Natural killer cell (primary cell): Measurements from ENCODE around the gene G2E3. TPM values are rescaled to one million over a fixed set of nuclear protein-coding genes. Genes with fewer than 3 reads are reported as not detected.
"Not testable (repeated sequence)": the region's sequence is repeated elsewhere in the genome, so short reads cannot be mapped to it uniquely, and the experiment has no call there.

Experiments
- ATAC-seq, 3 donors: fragments of 150-1000 bp in 2 of 3; fragments of 200-7000 bp in 1 of 3; cut with Tn5 transposase; 1 replicate in 1 of 3; 2 replicates in 2 of 3; pipeline ENCODE4 v1.10.0; 2021; ENCODE audit warnings: mild to moderate bottlenecking in 2 of 3, moderate library complexity in 2 of 3
- DNase-seq, 2 donors: peaks; one replicate each; pipeline versions ENCODE4 v3.0.0 to v3.0.0-alpha.2; 2013 to 2021; ENCODE audit warnings: mixed read lengths in 1 of 2
- H3K27ac ChIP-seq: one replicate; pipeline ENCODE4 v1.5.1; 2013; ENCODE audit warnings: mild to moderate bottlenecking, low read length
- H3K27me3 ChIP-seq: one replicate; pipeline ENCODE4 v1.6.1; 2013; ENCODE audit warnings: low read length; ENCODE audit not compliant: control insufficient read depth, insufficient read depth
- H3K36me3 ChIP-seq: one replicate; pipeline ENCODE4 v1.6.1; 2013; ENCODE audit warnings: low read length; ENCODE audit not compliant: control insufficient read depth, insufficient read depth
- H3K4me1 ChIP-seq: one replicate; pipeline ENCODE4 v1.6.1; 2013; ENCODE audit warnings: low read length; ENCODE audit not compliant: control insufficient read depth, insufficient read depth
- H3K4me3 ChIP-seq: one replicate; pipeline ENCODE4 v1.5.1; 2013; ENCODE audit warnings: low read length
- H3K9me3 ChIP-seq: one replicate; pipeline ENCODE4 v1.6.1; 2013; ENCODE audit warnings: low read length; ENCODE audit not compliant: control insufficient read depth, insufficient read depth
- H3K27ac Mint-ChIP-seq, 2 donors: one replicate each; pipeline ENCODE4 v1.8.0; 2022; ENCODE audit warnings: mild to moderate bottlenecking in 2 of 2, mixed read lengths in 2 of 2, moderate library complexity in 1 of 2
- H3K27me3 Mint-ChIP-seq, 2 donors: one replicate each; pipeline ENCODE4 v1.8.0; 2022; ENCODE audit warnings: low read depth in 2 of 2, mixed read lengths in 2 of 2
- H3K36me3 Mint-ChIP-seq: one replicate; pipeline ENCODE4 v1.8.0; 2022; ENCODE audit warnings: mixed read lengths
- H3K4me1 Mint-ChIP-seq, 2 donors: one replicate each; pipeline ENCODE4 v1.8.0; 2022; ENCODE audit warnings: mixed read lengths in 2 of 2
- H3K4me3 Mint-ChIP-seq: one replicate; pipeline ENCODE4 v1.8.0; 2022; ENCODE audit warnings: mild to moderate bottlenecking, moderate library complexity, mixed read lengths
- H3K9me3 Mint-ChIP-seq, 2 donors: one replicate each; pipeline ENCODE4 v1.8.0; 2022; ENCODE audit warnings: mixed read lengths in 2 of 2
- WGBS: methylation state at CpG from one replicate; pipeline ENCODE4 v1.1.7; 2013; ENCODE audit warnings: missing lambda C conversion rate; ENCODE audit not compliant: insufficient coverage; 5-methylcytosine and 5-hydroxymethylcytosine counted together
- intact Hi-C: fragments of 100-400 bp; cut with micrococcal nuclease; formaldehyde crosslinking; loops from one replicate; pipeline ENCODE4 v1.14.2; 2022
- total RNA-seq, 4 donors: library from RNA; stranded (reverse); fragments of 120-200 nt in 1 of 4; gene quantifications; one replicate each; pipeline versions ENCODE4 v1.2.3 to v1.2.4, GENCODE V29; 2013 to 2022
- TF ChIP-seq, protein P1 (sequence below): fragments of 200-600 bp; IDR thresholded peaks from one replicate; pipeline ENCODE4 v1.8.0; 2022; ENCODE audit warnings: antibody characterized with exemption

Gene G2E3
- total RNA-seq, 3 donors from 2014 or later (not counting 1 experiment from before 2014, with no cell fraction given) = 28.7 to 47.1 (median 33.4) TPM

DNA sequence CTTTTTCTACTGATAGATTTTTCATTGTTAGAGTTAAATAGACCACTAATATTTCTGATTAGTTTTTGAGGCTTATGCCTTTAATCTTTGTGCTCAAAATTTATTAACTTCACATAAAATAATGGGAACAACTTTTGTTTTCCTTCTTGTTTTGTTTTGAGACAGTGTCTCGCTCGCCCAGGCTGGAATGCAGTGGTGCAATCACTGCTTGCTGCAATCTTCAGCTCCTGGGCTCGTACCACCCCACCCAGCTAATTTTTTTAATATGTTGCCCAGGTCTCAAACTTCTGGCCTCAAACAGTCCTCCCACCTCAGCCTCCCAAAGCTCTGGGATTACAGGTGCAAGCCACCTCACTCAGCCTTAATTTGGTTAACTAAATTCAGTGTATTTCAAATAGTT lies 80.0 kb downstream of the G2E3 start:
- Histone ChIP-seq H3K4me3 (no peak overlapping the region), H3K9me3 (no peaks in the 10 kb centered on the region), H3K27ac (no peak overlapping the region), H3K4me1 (no peaks in the 10 kb centered on the region), H3K27me3 (no peaks in the 10 kb centered on the region), H3K36me3 (peaks cover 54% of the 10 kb centered on the region)
- H3K27ac Mint-ChIP-seq = no peak overlapping the region
- 92% methylated on average over 3 of the region's 3 CpGs for WGBS
- H3K36me3 Mint-ChIP-seq = peaks cover 2% of the 10 kb centered on the region
- H3K27me3 Mint-ChIP-seq = no peaks in the 10 kb centered on the region
- TF ChIP-seq, protein P1, sequence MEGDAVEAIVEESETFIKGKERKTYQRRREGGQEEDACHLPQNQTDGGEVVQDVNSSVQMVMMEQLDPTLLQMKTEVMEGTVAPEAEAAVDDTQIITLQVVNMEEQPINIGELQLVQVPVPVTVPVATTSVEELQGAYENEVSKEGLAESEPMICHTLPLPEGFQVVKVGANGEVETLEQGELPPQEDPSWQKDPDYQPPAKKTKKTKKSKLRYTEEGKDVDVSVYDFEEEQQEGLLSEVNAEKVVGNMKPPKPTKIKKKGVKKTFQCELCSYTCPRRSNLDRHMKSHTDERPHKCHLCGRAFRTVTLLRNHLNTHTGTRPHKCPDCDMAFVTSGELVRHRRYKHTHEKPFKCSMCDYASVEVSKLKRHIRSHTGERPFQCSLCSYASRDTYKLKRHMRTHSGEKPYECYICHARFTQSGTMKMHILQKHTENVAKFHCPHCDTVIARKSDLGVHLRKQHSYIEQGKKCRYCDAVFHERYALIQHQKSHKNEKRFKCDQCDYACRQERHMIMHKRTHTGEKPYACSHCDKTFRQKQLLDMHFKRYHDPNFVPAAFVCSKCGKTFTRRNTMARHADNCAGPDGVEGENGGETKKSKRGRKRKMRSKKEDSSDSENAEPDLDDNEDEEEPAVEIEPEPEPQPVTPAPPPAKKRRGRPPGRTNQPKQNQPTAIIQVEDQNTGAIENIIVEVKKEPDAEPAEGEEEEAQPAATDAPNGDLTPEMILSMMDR = no peak
- peaks cover 0 to 5% of the 10 kb centered on the region in 2 donors for H3K4me1 Mint-ChIP-seq
- H3K9me3 Mint-ChIP-seq = no peaks in the 10 kb centered on the region
- ATAC-seq (no peak), DNase-seq (no peak)
- no peak overlapping the region for H3K4me3 Mint-ChIP-seq
- intact Hi-C loops = no loop called here

DNA sequence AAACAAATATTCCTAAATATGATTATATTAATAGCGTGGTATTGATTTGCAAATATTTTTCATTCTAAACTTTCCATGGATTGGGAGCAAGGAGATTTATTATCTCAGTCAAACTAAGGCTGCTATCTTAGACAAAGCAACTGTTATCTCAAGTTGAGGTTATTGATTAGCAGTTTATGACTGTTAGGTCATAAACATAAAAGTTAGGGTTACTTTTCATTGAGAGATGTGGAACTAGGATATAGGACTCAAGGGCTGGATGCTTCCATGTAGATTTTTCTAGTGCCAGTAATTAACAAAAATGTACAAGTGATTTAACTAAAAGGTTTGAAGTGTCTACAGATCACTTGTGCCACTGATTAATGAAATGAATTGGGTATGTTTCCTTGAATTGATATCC lies 82.2 kb downstream of the G2E3 start:
- no peaks in the 10 kb centered on the region for H3K4me1 ChIP-seq
- DNase-seq (no peak), ATAC-seq (no peak)
- H3K4me3 ChIP-seq = no peak overlapping the region
- peaks cover 52% of the 10 kb centered on the region for H3K36me3 ChIP-seq
- TF ChIP-seq, protein P1 = no peak
- H3K4me1 Mint-ChIP-seq = peaks cover 10% of the 10 kb centered on the region in 2 donors
- no peaks in the 10 kb centered on the region for H3K27me3 ChIP-seq
- no CpG with 5 or more reads among the region's 1 CpG for WGBS
- no peak overlapping the region for H3K27ac ChIP-seq
- H3K4me3 Mint-ChIP-seq = no peak overlapping the region
- H3K9me3 Mint-ChIP-seq = peaks cover 0 to 4% of the 10 kb centered on the region in 2 donors
- peaks cover 25% of the 10 kb centered on the region for H3K36me3 Mint-ChIP-seq
- H3K9me3 ChIP-seq = no peaks in the 10 kb centered on the region
- H3K27ac Mint-ChIP-seq = no peak overlapping the region
- no peaks in the 10 kb centered on the region for H3K27me3 Mint-ChIP-seq
- intact Hi-C loops = no loop called here

GRCh38 chr14:30644462-30644861 lies 85.5 kb downstream of the G2E3 start:
- H3K36me3 ChIP-seq = peaks cover 44% of the 10 kb centered on the region
- H3K27me3 ChIP-seq, H3K27ac Mint-ChIP-seq, H3K27me3 Mint-ChIP-seq, ATAC-seq, H3K4me1 ChIP-seq, H3K9me3 ChIP-seq, DNase-seq, H3K27ac ChIP-seq, H3K9me3 Mint-ChIP-seq, H3K4me3 ChIP-seq, H3K4me3 Mint-ChIP-seq, intact Hi-C loops: not testable (repeated sequence)
- WGBS = 94% methylated on average over 3 of the region's 5 CpGs
- Mint-ChIP-seq H3K36me3 (peaks cover 35% of the 10 kb centered on the region), H3K4me1 (peaks cover 14 to 18% of the 10 kb centered on the region in 2 donors)

DNA sequence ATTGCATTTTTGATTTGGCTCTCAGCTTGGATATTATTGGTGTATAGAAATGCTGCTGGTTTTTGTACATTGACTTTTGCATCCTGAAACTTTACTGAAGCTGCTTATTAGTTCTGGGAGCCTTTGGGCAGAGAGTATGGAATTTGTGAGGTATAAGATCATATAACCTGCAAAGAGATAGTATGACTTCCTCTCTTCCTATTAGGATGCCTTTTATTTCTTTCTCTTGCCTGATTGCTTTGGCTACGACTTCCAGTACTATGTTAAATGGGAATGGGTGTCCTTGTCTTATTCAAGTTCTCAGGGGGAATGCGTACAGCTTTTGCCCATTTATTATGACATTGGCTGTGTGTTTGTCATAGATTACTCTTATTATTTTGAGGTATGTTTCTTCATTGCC lies 86.6 kb downstream of the G2E3 start:
- ATAC-seq (no peak), DNase-seq (no peak)
- Histone ChIP-seq H3K9me3 (no peaks in the 10 kb centered on the region), H3K4me3 (no peak overlapping the region), H3K27me3 (no peaks in the 10 kb centered on the region), H3K36me3 (peaks cover 47% of the 10 kb centered on the region), H3K4me1 (no peaks in the 10 kb centered on the region), H3K27ac (no peak overlapping the region)
- H3K36me3 Mint-ChIP-seq = peaks cover 41% of the 10 kb centered on the region
- no peak overlapping the region for H3K4me3 Mint-ChIP-seq
- H3K27ac Mint-ChIP-seq = peak overlapping the region in 1 of 2 donors; percentile 8
- intact Hi-C loops = no loop called here
- peaks cover 0 to 4% of the 10 kb centered on the region in 2 donors for H3K9me3 Mint-ChIP-seq
- 98% methylated on average over 2 of the region's 2 CpGs for whole genome bisulfite sequencing
- no peaks in the 10 kb centered on the region for H3K27me3 Mint-ChIP-seq
- TF ChIP-seq, protein P1 = no peak
- peaks cover 14 to 18% of the 10 kb centered on the region in 2 donors for H3K4me1 Mint-ChIP-seq
